GM12878 (cell line): ENCODE data around the gene AASDH. TPM values are rescaled to one million over a fixed set of nuclear protein-coding genes. Genes with fewer than 3 reads are reported as not detected.

ENCODE experiments used
- ATAC-seq: fragments of 200-7000 bp; cut with Tn5 transposase; 3 replicates; pipeline ENCODE4 v1.9.1; 2020; ENCODE audit warnings: mild to moderate bottlenecking, moderate library complexity
- Bru-seq: library from RNA; stranded (reverse); fragments of 400-500 nt; gene quantifications from one replicate; lab custom pipeline; 2021; lab: Mats Ljungman, UMichigan
- BruChase-seq, 2 experiments: library from RNA; stranded (reverse); fragments of 400-500 nt; gene quantifications; one replicate each; lab custom pipeline; 2021; lab: Mats Ljungman, UMichigan
- BruUV-seq: library from RNA; stranded (reverse); fragments of 400-500 nt; replicated peaks from 2 replicates; lab custom pipeline; 2021; lab: Mats Ljungman, UMichigan
- CTCF ChIA-PET: fragments of 300-600 bp; sonication (Branson Sonifier 250); formaldehyde crosslinking; extraction: SDS; loops from one replicate; lab custom pipeline; 2021; ENCODE audit warnings: inconsistent platforms; lab: Yijun Ruan, JAX
- POLR2A ChIA-PET: fragments of 350-600 bp; formaldehyde crosslinking; extraction: SDS; loops from one replicate; lab custom pipeline; 2021; ENCODE audit warnings: inconsistent platforms; lab: Charles Lee
- RAD21 ChIA-PET: fragments of 300-600 bp; sonication (Branson Sonifier 250); formaldehyde crosslinking; loops from one replicate; lab custom pipeline; 2023; ENCODE audit warnings: antibody characterized with exemption; ENCODE audit not compliant: unreplicated experiment; lab: Charles Lee
- SMC1A ChIA-PET: fragments of 300-600 bp; sonication (Branson Sonifier 250); formaldehyde crosslinking; loops from one replicate; lab custom pipeline; 2023; ENCODE audit not compliant: unreplicated experiment, uncharacterized antibody; lab: Charles Lee
- DNase-seq: peaks from one replicate; pipeline ENCODE4 v3.0.0-alpha.2; 2011; ENCODE audit warnings: low read depth, low spot score
- FAIRE-seq: peaks from 3 replicates; lab custom pipeline; 2011; peaks lifted over from hg19 to GRCh38; lab: Jason Lieb, UNC
- H2AFZ ChIP-seq: 2 replicates; pipeline ENCODE4 v1.6.0; 2011; ENCODE audit warnings: low read depth, low read length, control low read depth; ENCODE audit not compliant: control insufficient read depth
- H3K27ac ChIP-seq: 2 replicates; pipeline ENCODE4 v1.5.1; 2011; ENCODE audit warnings: control low read depth; ENCODE audit not compliant: control insufficient read depth, insufficient read depth
- H3K27me3 ChIP-seq, 2 experiments: replicated peaks in 1 of 2; 2 replicates each; pipeline versions ENCODE4 v1.6.0 to v1.6.1; 2011; ENCODE audit warnings: low read length in 1 of 2; ENCODE audit not compliant: control insufficient read depth in 2 of 2, insufficient read depth in 2 of 2
- H3K36me3 ChIP-seq, 2 experiments: 2 replicates each; pipeline ENCODE4 v1.5.1; 2011; ENCODE audit warnings: low read length in 1 of 2; ENCODE audit not compliant: control insufficient read depth in 2 of 2, insufficient read depth in 2 of 2
- H3K4me1 ChIP-seq: 2 replicates; pipeline ENCODE4 v1.6.1; 2011; ENCODE audit warnings: mild to moderate bottlenecking, low read length, moderate library complexity, mixed read lengths; ENCODE audit not compliant: control insufficient read depth, insufficient read depth
- H3K4me2 ChIP-seq: 2 replicates; pipeline ENCODE4 v1.6.0; 2011; ENCODE audit warnings: control low read depth; ENCODE audit not compliant: control insufficient read depth, insufficient read depth
- H3K4me3 ChIP-seq: fragments of 200-600 bp; sonication (generic); 2 replicates; pipeline ENCODE4 v1.5.1; 2016
- H3K79me2 ChIP-seq: 2 replicates; pipeline ENCODE4 v1.6.0; 2011; ENCODE audit warnings: low read length; ENCODE audit not compliant: control insufficient read depth, insufficient read depth
- H3K9ac ChIP-seq: 2 replicates; pipeline ENCODE4 v1.8.0; 2011; ENCODE audit warnings: low read length, control low read depth, mixed read lengths; ENCODE audit not compliant: control insufficient read depth, insufficient read depth
- H3K9me3 ChIP-seq: replicated peaks from 3 replicates; pipeline ENCODE4 v1.5.1; 2011; ENCODE audit warnings: mild to moderate bottlenecking, low read length; ENCODE audit not compliant: control insufficient read depth, insufficient read depth
- H4K20me1 ChIP-seq: 2 replicates; pipeline ENCODE4 v1.6.0; 2011; ENCODE audit not compliant: control insufficient read depth, insufficient read depth
- ASH2L ChIP-seq: fragments of 300-600, 200-600 bp; sonication (generic); IDR thresholded peaks from 2 replicates; pipeline ENCODE4 v1.6.1; 2017; ENCODE audit warnings: low read depth, mild to moderate bottlenecking, borderline replicate concordance
- ATF3 ChIP-seq: IDR thresholded peaks from 2 replicates; pipeline ENCODE4 v1.6.1; 2011; ENCODE audit warnings: low read depth, mild to moderate bottlenecking, low read length, moderate library complexity, borderline replicate concordance; ENCODE audit errors: extremely low read depth
- BMI1 ChIP-seq: fragments of 450-650 bp; IDR thresholded peaks from 2 replicates; pipeline ENCODE4 v1.6.1; 2016; ENCODE audit warnings: mild to moderate bottlenecking, moderate library complexity, borderline replicate concordance
- CBX5 ChIP-seq: sonication (generic); IDR thresholded peaks from 2 replicates; pipeline ENCODE4 v1.6.1; 2016; ENCODE audit warnings: low read depth, moderate library complexity, mild to moderate bottlenecking, inconsistent platforms
- MTA2 ChIP-seq: fragments of 450-650 bp; IDR thresholded peaks from 2 replicates; pipeline ENCODE4 v1.6.1; 2016; ENCODE audit warnings: low read depth, mild to moderate bottlenecking, moderate library complexity
- TARDBP ChIP-seq: IDR thresholded peaks from 2 replicates; pipeline ENCODE4 v1.6.1; 2016; ENCODE audit warnings: borderline replicate concordance
- TCF12 ChIP-seq: IDR thresholded peaks from 2 replicates; pipeline ENCODE4 v1.6.1; 2011; ENCODE audit warnings: low read depth, mild to moderate bottlenecking, low read length
- TCF3 ChIP-seq: IDR thresholded peaks from 2 replicates; pipeline ENCODE4 v1.6.1; 2012; ENCODE audit warnings: low read depth, mild to moderate bottlenecking, low read length, borderline replicate concordance; ENCODE audit not compliant: insufficient read depth
- YBX1 ChIP-seq: fragments of 450-650 bp; IDR thresholded peaks from 2 replicates; pipeline ENCODE4 v1.6.1; 2016; ENCODE audit warnings: antibody characterized with exemption
- WGBS: methylation state at CpG from one replicate; pipeline ENCODE4 v1.1.6; 2016; ENCODE audit warnings: low lambda C conversion rate; ENCODE audit not compliant: insufficient replicate concordance, insufficient coverage; ENCODE audit errors: missing lambda C conversion rate; 5-methylcytosine and 5-hydroxymethylcytosine counted together
- in situ Hi-C: fragments of 300-500 bp; cut with MboI; formaldehyde crosslinking; loops from 9 replicates; pipeline ENCODE4 v1.14.3; 2018; ENCODE audit warnings: mixed read lengths
- intact Hi-C: fragments of 100-400 bp; cut with micrococcal nuclease; formaldehyde crosslinking; loops from one replicate; pipeline ENCODE4 v1.14.2; 2022; ENCODE audit not compliant: unreplicated experiment
- long read RNA-seq, 2 experiments: library from polyadenylated mRNA; unstranded; transcript quantifications; one replicate each; pipeline ENCODE4 v2.0.0, GENCODE V29; 2019 to 2020
- polyA minus RNA-seq, 3 experiments: library from RNA; depleted of rRNA, polyadenylated mRNA; stranded (reverse); fragments of >200 nt; gene quantifications; 2 replicates each; pipeline ENCODE4 v1.2.3, GENCODE V29; 2011
- polyA plus RNA-seq, 11 experiments: library from polyadenylated mRNA; depleted of rRNA in 4 of 11; unstranded in 6 of 11; stranded (reverse) in 5 of 11; fragments of >200 nt; fragmentation: Nextera tagmentation in 4 of 11; fragmentation: Illumina TruSeq in 1 of 11; extraction: Ambion mirVana in 4 of 11; extraction: Trizol in 1 of 11; gene quantifications; 1 replicate in 1 of 11; 2 replicates in 10 of 11; pipeline versions ENCODE4 v1.2.1 to v1.2.3, GENCODE V29; 2011 to 2016; ENCODE audit warnings: inconsistent platforms in 2 of 11, missing spikeins in 2 of 11, low read depth in 1 of 11
- total RNA-seq, 4 experiments: library from RNA; depleted of rRNA in 3 of 4; stranded (reverse); fragments of >200 nt in 3 of 4; fragmentation: Illumina TruSeq in 1 of 4; extraction: Trizol in 1 of 4; gene quantifications; 2 replicates each; pipeline versions ENCODE4 v1.2.1 to v1.2.3, GENCODE V29; 2013 to 2021
- TF ChIP-seq, protein P1 (sequence below): fragments of 450-650 bp; IDR thresholded peaks from 2 replicates; pipeline ENCODE4 v1.6.1; 2016; ENCODE audit warnings: mild to moderate bottlenecking

The AASDH gene, protein sequence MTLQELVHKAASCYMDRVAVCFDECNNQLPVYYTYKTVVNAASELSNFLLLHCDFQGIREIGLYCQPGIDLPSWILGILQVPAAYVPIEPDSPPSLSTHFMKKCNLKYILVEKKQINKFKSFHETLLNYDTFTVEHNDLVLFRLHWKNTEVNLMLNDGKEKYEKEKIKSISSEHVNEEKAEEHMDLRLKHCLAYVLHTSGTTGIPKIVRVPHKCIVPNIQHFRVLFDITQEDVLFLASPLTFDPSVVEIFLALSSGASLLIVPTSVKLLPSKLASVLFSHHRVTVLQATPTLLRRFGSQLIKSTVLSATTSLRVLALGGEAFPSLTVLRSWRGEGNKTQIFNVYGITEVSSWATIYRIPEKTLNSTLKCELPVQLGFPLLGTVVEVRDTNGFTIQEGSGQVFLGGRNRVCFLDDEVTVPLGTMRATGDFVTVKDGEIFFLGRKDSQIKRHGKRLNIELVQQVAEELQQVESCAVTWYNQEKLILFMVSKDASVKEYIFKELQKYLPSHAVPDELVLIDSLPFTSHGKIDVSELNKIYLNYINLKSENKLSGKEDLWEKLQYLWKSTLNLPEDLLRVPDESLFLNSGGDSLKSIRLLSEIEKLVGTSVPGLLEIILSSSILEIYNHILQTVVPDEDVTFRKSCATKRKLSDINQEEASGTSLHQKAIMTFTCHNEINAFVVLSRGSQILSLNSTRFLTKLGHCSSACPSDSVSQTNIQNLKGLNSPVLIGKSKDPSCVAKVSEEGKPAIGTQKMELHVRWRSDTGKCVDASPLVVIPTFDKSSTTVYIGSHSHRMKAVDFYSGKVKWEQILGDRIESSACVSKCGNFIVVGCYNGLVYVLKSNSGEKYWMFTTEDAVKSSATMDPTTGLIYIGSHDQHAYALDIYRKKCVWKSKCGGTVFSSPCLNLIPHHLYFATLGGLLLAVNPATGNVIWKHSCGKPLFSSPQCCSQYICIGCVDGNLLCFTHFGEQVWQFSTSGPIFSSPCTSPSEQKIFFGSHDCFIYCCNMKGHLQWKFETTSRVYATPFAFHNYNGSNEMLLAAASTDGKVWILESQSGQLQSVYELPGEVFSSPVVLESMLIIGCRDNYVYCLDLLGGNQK
- total RNA-seq (2013; cell fraction: nucleolus; rRNA removed), result 48.9 and 49.0 TPM in 2 replicates
- total RNA-seq (2014; rRNA removed) (7.9 and 8.9 TPM in 2 replicates), total RNA-seq (2014; rRNA removed; fragmentation: Illumina TruSeq; extraction: Trizol) (11.0 and 11.1 TPM in 2 replicates), total RNA-seq (2021) (7.4 and 7.7 TPM in 2 replicates), polyA plus RNA-seq (2011; rRNA removed) (18.5 and 26.5 TPM in 2 replicates), polyA plus RNA-seq (2014; fragmentation: Illumina TruSeq; extraction: Trizol) (8.6 and 13.2 TPM in 2 replicates), polyA plus RNA-seq (2014; fragmentation: Nextera tagmentation; extraction: Ambion mirVana) (10 to 100 TPM; 11.6 to 19.1 TPM), polyA plus RNA-seq (2014; rRNA removed) (4.6 and 7.3 TPM in 2 replicates), polyA plus RNA-seq (2016; fragmentation: Nextera tagmentation; extraction: Ambion mirVana) (10 to 100 TPM; 12.3 to 16.8 TPM), polyA minus RNA-seq (2011; rRNA and poly(A)+ RNA removed) (19.7 and 22.5 TPM in 2 replicates), Bru-seq, nascent RNA (percentile 68 among the genes with signal in this experiment), BruChase-seq, experiment 1, labeled RNA remaining after a 6-hour chase (percentile 66 among the genes with signal in this experiment), BruChase-seq, experiment 2, labeled RNA remaining after a 2-hour chase (percentile 72 among the genes with signal in this experiment)
- polyA plus RNA-seq (2011; ENCODE audit: low read depth), result 3.1 TPM
- polyA plus RNA-seq (2011; cell fraction: cytosol; rRNA removed), result 4.9 and 7.4 TPM in 2 replicates
- polyA plus RNA-seq (2011; cell fraction: nucleus; rRNA removed), result 15.1 and 16.8 TPM in 2 replicates
- 4.0 and 6.3 TPM in 2 replicates for polyA plus RNA-seq (2012)
- 3.1 and 5.6 TPM in 2 replicates for polyA minus RNA-seq (2011; cell fraction: cytosol; rRNA and poly(A)+ RNA removed)
- 13.1 and 17.1 TPM in 2 replicates for polyA minus RNA-seq (2011; cell fraction: nucleus; rRNA and poly(A)+ RNA removed)
- long read RNA-seq, experiment 1, partial matches to known transcripts, result 3 of 6 reads
- long read RNA-seq, experiment 1, other reads (novel, unspliced or antisense), result 2 of 6 reads
- long read RNA-seq, experiment 2, transcript AASDH-205 (3 exons, 1,222 nt), result major isoform, 5 of 24 reads
- long read RNA-seq, experiment 2, partial matches to known transcripts, result 13 of 24 reads
- long read RNA-seq, experiment 2, other reads (novel, unspliced or antisense), result 5 of 24 reads

DNA sequence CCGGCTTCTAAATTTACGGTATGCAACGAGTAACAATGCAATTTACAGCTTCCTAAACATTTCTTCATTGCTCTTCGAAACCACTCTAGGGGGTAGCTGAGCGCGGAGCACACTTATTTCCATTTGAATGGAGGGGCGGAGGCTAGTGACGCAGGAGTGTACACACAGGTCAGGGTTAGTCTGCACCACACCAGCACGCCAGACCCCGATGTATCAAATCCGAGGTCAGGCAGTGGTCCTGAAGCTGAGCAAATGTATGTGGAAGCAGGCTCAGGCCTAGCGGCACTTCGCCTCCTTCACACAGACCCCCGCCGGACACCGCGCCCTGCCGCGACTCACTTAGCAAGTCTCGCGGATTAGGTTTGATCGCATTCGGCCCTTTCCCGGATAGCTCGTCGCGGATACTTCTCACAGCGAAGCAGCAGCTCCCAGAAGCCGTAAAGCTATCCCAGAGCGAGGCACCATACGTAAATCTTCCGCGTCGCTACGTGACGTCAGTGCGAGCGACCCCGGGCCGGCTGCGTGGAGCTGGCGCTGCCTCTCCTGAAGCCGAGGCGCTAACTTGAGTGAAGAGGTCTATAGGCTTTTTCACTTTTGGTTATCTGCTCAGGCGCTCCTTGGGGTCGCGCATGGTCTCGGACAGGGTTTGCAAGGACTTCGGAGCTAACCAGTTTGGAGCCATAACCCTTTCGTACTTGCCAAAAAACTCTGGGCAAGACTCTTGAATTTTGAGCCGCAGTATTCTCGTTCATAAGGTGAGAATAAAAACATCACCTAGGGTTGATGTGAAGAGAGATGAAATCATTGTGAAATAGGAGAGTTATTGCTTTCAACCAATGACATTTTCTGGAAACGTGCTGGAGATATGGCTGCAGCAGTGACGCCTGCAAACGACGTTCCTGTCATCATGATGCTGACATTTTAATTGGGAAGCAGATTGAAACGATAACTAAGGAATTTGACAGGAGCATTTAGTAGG, at the start of gene AASDH:
AASDH (minus strand) TSS at position 469 of the 979 bp plus-strand sequence. CDS start 3,192 bp downstream, outside the sequence.
- WGBS, result 2% methylated on average over 52 of the region's 57 CpGs
- CTCF ChIA-PET, result interaction anchor here (0.6 to 2.2 kb wide), 8 partner anchors 10 to 449 kb away, joined by 3 to 10 read pairs (median 6); partner anchors contain the start of genes CEP135 and PAICS
- peak; percentile 76 for FAIRE-seq
- no peaks in the 10 kb centered on the region for H4K20me1 ChIP-seq
- H3K27ac ChIP-seq, result peak within 1 kb of the TSS; percentile 90
- RAD21 ChIA-PET, result interaction anchor here (0.7 to 2.5 kb wide), 7 partner anchors 10 to 440 kb away, joined by 3 to 20 read pairs (median 6); partner anchors contain the start of genes CEP135, PAICS and PPAT
- peaks cover 0 to 2% of the 10 kb centered on the region in 2 experiments; a peak in 1 of 4 replicates for H3K36me3 ChIP-seq
- DNase-seq, result peak; percentile 87
- POLR2A ChIA-PET, result interaction anchor here (0.6 to 3.2 kb wide), 15 partner anchors 18 to 593 kb away, joined by 3 to 26 read pairs (median 4); partner anchors contain the start of genes NOA1, PAICS, POLR2B and PPAT
- H3K4me2 ChIP-seq, result peak within 1 kb of the TSS; percentile 77
- ATAC-seq, result peak; percentile 96
- in situ Hi-C loops (no loop called here), intact Hi-C loops (loop anchor here (2.0 to 5.0 kb wide), 2 partner anchors 47 to 440 kb away; partner anchors contain the start of genes CEP135 and PPAT)
- H3K79me2 ChIP-seq, result peaks cover 14% of the 10 kb centered on the region
- TSS peak; percentile 88 for BruUV-seq
- peak within 1 kb of the TSS; percentile 69 for H3K9ac ChIP-seq
- H3K4me3 ChIP-seq, result peak within 1 kb of the TSS; percentile 83
- SMC1A ChIA-PET, result interaction anchor here (0.6 to 2.5 kb wide), 7 partner anchors 32 to 520 kb away, joined by 3 to 14 read pairs (median 4); partner anchors contain the start of genes CEP135, PAICS, PPAT and REST
- H3K4me1 ChIP-seq, result peaks cover 5% of the 10 kb centered on the region
- H2AFZ ChIP-seq, result peak within 1 kb of the TSS; percentile 93
- no peaks in the 10 kb centered on the region for H3K9me3 ChIP-seq
- no peaks in the 10 kb centered on the region for H3K27me3 ChIP-seq
- peak; percentile 54; the same call in 1 of the 2 replicates for TF ChIP-seq TCF12
- no peak for TF ChIP-seq YBX1
- 0 out of 2 replicates have a peak, but pooled peaks have one; percentile 21 for TF ChIP-seq TARDBP
- peak; percentile 46; the same call in 1 of the 2 replicates for TF ChIP-seq TCF3
- 0 out of 2 replicates have a peak, but pooled peaks have one; percentile 21 for TF ChIP-seq MTA2
- TF ChIP-seq, protein P1, sequence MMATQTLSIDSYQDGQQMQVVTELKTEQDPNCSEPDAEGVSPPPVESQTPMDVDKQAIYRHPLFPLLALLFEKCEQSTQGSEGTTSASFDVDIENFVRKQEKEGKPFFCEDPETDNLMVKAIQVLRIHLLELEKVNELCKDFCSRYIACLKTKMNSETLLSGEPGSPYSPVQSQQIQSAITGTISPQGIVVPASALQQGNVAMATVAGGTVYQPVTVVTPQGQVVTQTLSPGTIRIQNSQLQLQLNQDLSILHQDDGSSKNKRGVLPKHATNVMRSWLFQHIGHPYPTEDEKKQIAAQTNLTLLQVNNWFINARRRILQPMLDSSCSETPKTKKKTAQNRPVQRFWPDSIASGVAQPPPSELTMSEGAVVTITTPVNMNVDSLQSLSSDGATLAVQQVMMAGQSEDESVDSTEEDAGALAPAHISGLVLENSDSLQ, result peak; percentile 16; the same call in 1 of the 2 replicates
- TF ChIP-seq CBX5, result peak; percentile 92; the same call in 1 of the 2 replicates
- TF ChIP-seq BMI1, result no peak
- 0 out of 2 replicates have a peak, but pooled peaks have one; percentile 53 for TF ChIP-seq ASH2L
- TF ChIP-seq ATF3, result peak; percentile 96
